HG03159 (cell line): ENCODE results near the gene VANGL1.

Source experiments
- ATAC-seq: cut with Tn5 transposase; IDR thresholded peaks from one replicate; pipeline ENCODE4 v1.9.1; 2021; ENCODE audit warnings: mild to moderate bottlenecking, moderate library complexity; ENCODE audit not compliant: unreplicated experiment

Gene VANGL1

GRCh38 chr1:115701090-115701489 is 59.3 kb downstream of the VANGL1 start:
- no peak for ATAC-seq

- no peak for ATAC-seq
Measured at GRCh38 chr1:115702959-115703358, 61.2 kb downstream of the VANGL1 start.

- no peak for ATAC-seq
Measured at GRCh38 chr1:115705085-115705951, 63.5 kb downstream of the VANGL1 start.

GRCh38 chr1:115705963-115706362 is 64.2 kb downstream of the VANGL1 start:
- ATAC-seq: no peak

GRCh38 chr1:115706587-115707425 is 65.0 kb downstream of the VANGL1 start:
- peak; percentile 57 for ATAC-seq

- no peak for ATAC-seq
Measured at GRCh38 chr1:115710859-115711624, 69.3 kb downstream of the VANGL1 start.

GRCh38 chr1:115712911-115713609 is 71.3 kb downstream of the VANGL1 start:
- ATAC-seq: no peak

GRCh38 chr1:115713906-115714305 is 72.1 kb downstream of the VANGL1 start:
- no peak for ATAC-seq

GRCh38 chr1:115714572-115715141 is 72.9 kb downstream of the VANGL1 start:
- no peak for ATAC-seq

- ATAC-seq: no peak
Measured at GRCh38 chr1:115717541-115717940, 75.8 kb downstream of the VANGL1 start.

GRCh38 chr1:115718011-115718754 is 76.4 kb downstream of the VANGL1 start:
- no peak for ATAC-seq

- no peak for ATAC-seq
Measured at GRCh38 chr1:115719285-115719684, 77.5 kb downstream of the VANGL1 start.

- ATAC-seq: no peak
Measured at GRCh38 chr1:115722221-115722620, 80.5 kb downstream of the VANGL1 start.

- no peak for ATAC-seq
Measured at GRCh38 chr1:115723756-115724155, 82.0 kb downstream of the VANGL1 start.

- ATAC-seq: no peak
Measured at GRCh38 chr1:115725600-115725999, 83.8 kb downstream of the VANGL1 start.

- ATAC-seq: no peak
Measured at GRCh38 chr1:115726161-115726560, 84.4 kb downstream of the VANGL1 start.

GRCh38 chr1:115726570-115726969 is 84.8 kb downstream of the VANGL1 start:
- ATAC-seq: no peak

GRCh38 chr1:115727706-115728249 is 86.0 kb downstream of the VANGL1 start:
- no peak for ATAC-seq

GRCh38 chr1:115728341-115728740 is 86.6 kb downstream of the VANGL1 start:
- ATAC-seq: no peak
